HUES48 (cell line): Measurements from ENCODE around the gene EXOC4.
A peak's percentile ranks its signal among the peaks of the same experiment; 100 is the strongest.
"Not testable (repeated sequence)": the region's sequence is repeated elsewhere in the genome, so short reads cannot be mapped to it uniquely, and the experiment has no call there.

Experiments
- H3K27ac ChIP-seq: one replicate; pipeline ENCODE4 v1.7.0; 2013; ENCODE audit warnings: low read depth, low read length, inconsistent platforms
- H3K27me3 ChIP-seq: 2 replicates; pipeline ENCODE4 v1.6.1; 2013; ENCODE audit warnings: mild to moderate bottlenecking, low read length; ENCODE audit not compliant: control insufficient read depth, insufficient read depth
- H3K36me3 ChIP-seq: 2 replicates; pipeline ENCODE4 v1.6.1; 2013; ENCODE audit warnings: low read length; ENCODE audit not compliant: control insufficient read depth, insufficient read depth
- H3K4me1 ChIP-seq: 2 replicates; pipeline ENCODE4 v1.6.1; 2013; ENCODE audit warnings: mild to moderate bottlenecking, low read length; ENCODE audit not compliant: control insufficient read depth, insufficient read depth
- H3K4me3 ChIP-seq: 2 replicates; pipeline ENCODE4 v1.5.1; 2013; ENCODE audit warnings: mild to moderate bottlenecking, low read depth, low read length
- H3K9ac ChIP-seq: 2 replicates; pipeline ENCODE4 v1.6.1; 2013; ENCODE audit warnings: mild to moderate bottlenecking, low read depth, low read length, moderate library complexity
- H3K9me3 ChIP-seq: 2 replicates; pipeline ENCODE4 v1.6.1; 2013; ENCODE audit warnings: low read length; ENCODE audit not compliant: control insufficient read depth, insufficient read depth

Gene EXOC4

GRCh38 chr7:133252858-133253518, at the start of gene EXOC4:
Gene EXOC4, plus strand, starts transcription at chr7:133253078.
- peak within 1 kb of the TSS; percentile 80 for H3K4me3 ChIP-seq
- H3K9me3 ChIP-seq = no peaks in the 10 kb centered on the region
- no peaks in the 10 kb centered on the region for H3K36me3 ChIP-seq
- peak within 1 kb of the TSS; percentile 79 for H3K9ac ChIP-seq
- H3K27me3 ChIP-seq = no peaks in the 10 kb centered on the region
- H3K4me1 ChIP-seq = peaks cover 10% of the 10 kb centered on the region; the same call in 1 of the 2 replicates
- peak within 1 kb of the TSS; percentile 89 for H3K27ac ChIP-seq

DNA sequence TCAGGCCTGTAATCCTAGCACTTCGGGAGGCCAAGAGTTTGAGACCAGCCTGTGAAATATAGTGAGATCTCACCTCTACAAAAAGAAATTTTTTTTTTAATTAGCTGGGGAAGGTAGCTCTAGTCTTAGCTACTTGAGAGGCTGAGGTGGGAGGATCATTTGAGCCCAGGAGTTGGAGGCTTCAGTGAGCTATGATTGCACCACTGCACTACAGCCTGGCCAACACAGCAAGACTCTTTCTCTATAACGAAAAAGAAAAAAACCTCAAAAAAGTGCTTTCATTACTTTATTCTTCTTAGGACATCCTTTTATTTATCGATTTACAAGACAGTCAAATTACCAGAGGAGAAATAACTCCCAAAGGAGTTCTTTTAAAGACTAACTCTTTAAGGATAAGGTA, 49.4 kb upstream of the EXOC4 start:
- no peak overlapping the region for H3K9ac ChIP-seq
- H3K4me1 ChIP-seq = no peaks in the 10 kb centered on the region
- peaks cover 2% of the 10 kb centered on the region; the same call in 1 of the 2 replicates for H3K9me3 ChIP-seq
- no peak overlapping the region for H3K27ac ChIP-seq
- H3K27me3 ChIP-seq = no peaks in the 10 kb centered on the region
- no peaks in the 10 kb centered on the region for H3K36me3 ChIP-seq
- H3K4me3 ChIP-seq = no peak overlapping the region

GRCh38 chr7:133207687-133208086, 45.2 kb upstream of the EXOC4 start:
- H3K4me3 ChIP-seq = no peak overlapping the region
- H3K27me3 ChIP-seq = no peaks in the 10 kb centered on the region
- H3K9me3 ChIP-seq = peaks cover 5% of the 10 kb centered on the region; the same call in 1 of the 2 replicates
- no peak overlapping the region for H3K27ac ChIP-seq
- no peaks in the 10 kb centered on the region for H3K36me3 ChIP-seq
- no peaks in the 10 kb centered on the region for H3K4me1 ChIP-seq
- no peak overlapping the region for H3K9ac ChIP-seq

- H3K27ac ChIP-seq, H3K9ac ChIP-seq, H3K9me3 ChIP-seq, H3K27me3 ChIP-seq, H3K4me3 ChIP-seq, H3K36me3 ChIP-seq, H3K4me1 ChIP-seq: not testable (repeated sequence)
These were observed 42.1 kb upstream of the EXOC4 start for GRCh38 chr7:133210817-133211216.

DNA sequence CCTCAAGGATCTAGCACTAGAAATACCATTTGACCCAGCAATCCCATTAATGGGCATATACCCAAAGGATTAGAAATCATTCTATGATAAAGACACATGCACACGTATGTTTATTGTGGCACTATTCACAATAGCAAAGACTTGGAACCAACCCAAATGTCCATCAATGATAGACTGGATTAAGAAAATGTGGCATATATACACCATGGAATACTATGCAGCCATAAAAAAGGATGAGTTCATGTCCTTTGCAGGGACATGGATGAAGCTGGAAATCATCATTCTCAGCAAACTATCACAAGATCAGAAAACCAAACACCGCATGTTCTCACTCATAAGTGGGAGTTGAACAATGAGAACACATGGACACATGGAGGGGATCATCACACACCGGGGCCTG, 39.1 kb upstream of the EXOC4 start:
- not testable (repeated sequence) for H3K27ac ChIP-seq, H3K36me3 ChIP-seq, H3K4me1 ChIP-seq, H3K4me3 ChIP-seq, H3K27me3 ChIP-seq, H3K9me3 ChIP-seq, H3K9ac ChIP-seq

DNA sequence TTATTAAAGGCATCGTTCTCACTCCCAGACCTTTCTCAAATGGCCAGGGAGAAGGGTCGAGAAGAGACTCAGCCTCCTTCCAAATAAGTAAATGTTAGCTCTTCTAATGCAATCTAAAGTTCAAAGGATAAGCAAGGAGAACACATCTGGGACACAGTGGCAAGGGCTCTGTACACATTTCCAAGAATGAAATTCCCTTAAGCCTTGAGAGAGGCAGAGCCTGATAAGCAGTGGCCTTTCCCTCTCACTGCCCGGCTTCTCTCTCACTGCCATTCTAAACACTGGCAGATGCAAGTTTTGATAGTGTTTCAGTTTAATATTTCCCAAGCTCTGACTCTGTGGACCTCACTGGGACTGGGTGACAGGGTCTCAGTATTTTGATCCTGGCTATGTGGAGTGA, 35.1 kb upstream of the EXOC4 start:
- H3K4me1 ChIP-seq = no peaks in the 10 kb centered on the region
- no peaks in the 10 kb centered on the region for H3K9me3 ChIP-seq
- no peaks in the 10 kb centered on the region for H3K27me3 ChIP-seq
- H3K36me3 ChIP-seq = no peaks in the 10 kb centered on the region
- H3K9ac ChIP-seq = no peak overlapping the region
- no peak overlapping the region for H3K27ac ChIP-seq
- H3K4me3 ChIP-seq = no peak overlapping the region

DNA sequence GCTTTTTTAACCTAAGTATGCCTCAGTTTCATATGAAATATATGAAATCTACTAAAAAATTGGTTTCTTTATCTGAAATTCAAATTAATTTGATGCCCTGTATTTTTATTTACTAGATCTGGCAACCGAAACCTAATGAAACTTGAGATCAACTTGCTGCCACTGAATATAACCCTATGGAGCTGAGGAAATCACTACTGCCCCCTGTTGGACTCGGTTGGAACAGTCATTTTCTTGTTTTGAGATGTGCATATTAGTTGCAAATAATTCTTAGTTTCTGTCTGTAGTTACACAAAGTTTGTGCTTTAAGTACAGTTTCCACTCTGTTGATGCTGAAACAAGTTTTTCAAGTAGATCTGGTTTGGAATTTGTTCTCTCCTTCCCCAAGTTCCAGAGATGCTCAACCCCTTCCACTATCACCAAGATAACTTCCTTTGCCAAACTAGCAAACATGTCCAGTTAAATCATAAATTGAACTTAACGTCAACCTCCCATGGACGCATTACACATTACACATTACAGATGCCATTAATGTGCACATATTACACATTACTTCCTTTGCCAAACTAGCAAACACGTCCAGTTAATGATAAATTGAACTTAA, 22.2 kb upstream of the EXOC4 start:
- Histone ChIP-seq H3K36me3 (no peaks in the 10 kb centered on the region), H3K9ac (no peak overlapping the region), H3K4me3 (no peak overlapping the region), H3K9me3 (no peaks in the 10 kb centered on the region), H3K27ac (no peak overlapping the region), H3K4me1 (no peaks in the 10 kb centered on the region), H3K27me3 (no peaks in the 10 kb centered on the region)

GRCh38 chr7:133233142-133233541, 19.7 kb upstream of the EXOC4 start:
- Histone ChIP-seq H3K27me3 (no peaks in the 10 kb centered on the region), H3K27ac (no peak overlapping the region), H3K4me3 (no peak overlapping the region), H3K4me1 (no peaks in the 10 kb centered on the region), H3K9me3 (no peaks in the 10 kb centered on the region), H3K9ac (no peak overlapping the region), H3K36me3 (no peaks in the 10 kb centered on the region)

DNA sequence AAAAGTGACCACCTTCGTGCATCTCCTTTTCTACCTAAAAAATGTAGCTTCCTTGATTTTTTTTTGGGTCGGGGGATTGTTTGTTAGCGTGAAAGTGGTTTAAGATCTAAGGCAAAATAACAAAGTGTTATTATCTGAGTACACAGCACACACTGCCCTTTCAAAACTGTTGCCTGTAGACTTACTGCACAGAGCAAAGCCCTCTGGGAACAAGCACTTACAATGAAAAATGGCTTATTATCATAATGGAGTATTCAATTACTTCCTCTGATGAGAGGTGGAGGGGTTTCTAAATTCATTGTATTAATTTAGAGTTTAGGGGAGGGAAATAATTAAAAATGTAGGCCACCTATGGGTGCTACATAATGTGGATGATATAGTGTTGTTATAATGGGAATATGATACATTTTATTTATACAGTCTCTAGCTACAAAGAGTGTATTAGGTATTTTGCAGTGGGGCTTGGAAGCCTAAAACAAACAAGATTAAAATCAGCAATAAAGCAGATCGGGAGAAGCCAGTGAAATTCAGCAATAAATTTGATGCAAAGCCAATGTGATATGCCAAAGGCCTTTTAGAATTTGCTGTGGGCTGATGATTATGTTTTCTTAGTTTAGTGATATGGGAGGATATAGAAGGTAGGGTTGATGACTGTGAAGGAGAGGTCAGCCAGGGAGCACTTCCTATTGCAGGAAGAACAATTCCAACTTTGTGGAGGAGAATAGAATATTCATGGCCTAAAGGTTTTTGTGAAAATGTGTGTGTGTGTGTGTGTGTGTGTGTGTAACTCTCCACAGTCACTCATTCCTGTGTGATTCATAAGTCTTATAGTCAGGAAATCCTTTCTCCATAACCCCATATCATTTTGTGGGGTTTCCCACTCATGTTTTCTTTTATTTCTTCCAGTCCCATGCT, 17.7 kb upstream of the EXOC4 start:
- no peak overlapping the region for H3K9ac ChIP-seq
- H3K27me3 ChIP-seq = no peaks in the 10 kb centered on the region
- no peaks in the 10 kb centered on the region for H3K4me1 ChIP-seq
- H3K27ac ChIP-seq = no peak overlapping the region
- H3K36me3 ChIP-seq = no peaks in the 10 kb centered on the region
- H3K9me3 ChIP-seq = no peaks in the 10 kb centered on the region
- no peak overlapping the region for H3K4me3 ChIP-seq

GRCh38 chr7:133237545-133237944, 15.3 kb upstream of the EXOC4 start:
- H3K36me3 ChIP-seq = no peaks in the 10 kb centered on the region
- H3K9ac ChIP-seq = no peak overlapping the region
- no peaks in the 10 kb centered on the region for H3K4me1 ChIP-seq
- no peaks in the 10 kb centered on the region for H3K27me3 ChIP-seq
- no peaks in the 10 kb centered on the region for H3K9me3 ChIP-seq
- no peak overlapping the region for H3K4me3 ChIP-seq
- H3K27ac ChIP-seq = no peak overlapping the region

DNA sequence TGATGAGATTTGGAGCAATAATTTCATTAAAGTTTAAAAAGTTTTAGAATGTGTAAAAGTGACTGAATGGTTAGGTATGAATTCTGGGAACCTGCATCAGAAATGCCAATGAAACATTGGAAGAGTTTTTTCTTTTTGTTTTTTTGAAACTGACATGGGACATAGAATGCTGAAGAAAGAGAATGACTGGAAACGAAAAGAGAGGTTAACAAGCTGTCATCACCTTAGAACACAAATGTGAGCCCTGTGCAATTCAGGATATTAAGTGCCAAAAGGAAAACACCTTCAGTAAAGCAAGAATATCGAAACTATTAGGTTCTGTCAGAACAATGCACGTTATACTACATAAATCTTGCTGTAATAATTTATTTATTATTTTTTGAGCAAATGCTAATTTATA, 12.6 kb upstream of the EXOC4 start:
- Histone ChIP-seq H3K27me3 (no peaks in the 10 kb centered on the region), H3K36me3 (no peaks in the 10 kb centered on the region), H3K9ac (no peak overlapping the region), H3K27ac (no peak overlapping the region), H3K4me1 (no peaks in the 10 kb centered on the region), H3K4me3 (no peak overlapping the region), H3K9me3 (no peaks in the 10 kb centered on the region)
